ENCODE measurements around the gene VENTX. TPM values are rescaled to one million over a fixed set of nuclear protein-coding genes. Genes with fewer than 3 reads are reported as not detected.

VENTX gene
- total RNA-seq, 1 donor from 2014 or later: 1.2 TPM

DNA sequence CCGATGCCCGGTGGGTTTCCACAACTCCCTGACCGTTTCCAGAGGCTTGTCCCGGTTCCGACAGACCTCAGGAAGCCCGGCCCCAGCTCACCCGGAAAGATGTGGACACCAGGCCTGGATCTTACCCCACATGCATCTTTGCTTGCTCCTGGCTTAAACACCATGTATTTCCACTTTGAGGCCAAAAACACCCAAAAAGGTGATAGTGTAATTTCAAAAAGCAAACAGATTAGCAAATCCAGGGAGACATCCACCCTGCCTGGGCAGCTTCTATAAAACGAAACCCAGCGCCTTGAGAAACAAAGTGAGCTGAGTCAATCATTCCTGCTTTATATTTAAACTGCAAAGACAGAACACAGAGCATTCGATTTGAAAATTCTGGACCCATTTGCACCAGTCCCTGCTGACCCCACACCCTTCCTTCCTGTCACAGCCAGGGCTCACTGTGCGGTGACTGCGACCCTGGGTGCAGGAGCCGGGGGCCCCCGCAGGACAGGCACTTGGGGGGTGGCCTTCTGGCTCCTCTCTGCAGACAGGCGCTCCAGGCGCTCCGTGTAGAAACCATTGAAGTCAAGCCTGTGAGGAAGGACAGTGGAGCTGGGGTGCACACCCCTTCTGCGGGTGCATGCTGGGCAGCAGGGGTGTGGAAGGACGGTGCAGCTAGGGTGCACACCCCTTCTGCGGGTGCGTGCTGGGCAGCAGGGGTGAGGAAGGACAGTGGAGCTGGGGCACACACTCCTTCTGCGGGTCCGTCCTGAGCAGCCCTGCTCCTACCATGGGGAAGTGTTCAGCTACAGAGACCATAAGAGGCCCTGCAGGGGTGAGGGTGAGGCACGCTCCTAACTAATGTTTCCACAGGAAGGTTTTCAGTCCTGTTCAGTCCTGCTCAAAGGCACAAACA is 41.9 kb downstream of the VENTX start:
- Mint-ChIP-seq H3K9me3 (ENCODE audit: low read depth) (no peaks in the 10 kb centered on the region), H3K4me1 (ENCODE audit: low read depth) (peaks cover 24% of the 10 kb centered on the region), H3K27ac (no peak overlapping the region), H3K4me3 (ENCODE audit: low read depth) (no peak overlapping the region), H3K36me3 (ENCODE audit: insufficient read depth) (peaks cover 4% of the 10 kb centered on the region), H3K27me3 (no peaks in the 10 kb centered on the region)
- DNase-seq (ENCODE audit: low spot score, unreplicated experiment): no peak
- TF ChIP-seq, protein P1, sequence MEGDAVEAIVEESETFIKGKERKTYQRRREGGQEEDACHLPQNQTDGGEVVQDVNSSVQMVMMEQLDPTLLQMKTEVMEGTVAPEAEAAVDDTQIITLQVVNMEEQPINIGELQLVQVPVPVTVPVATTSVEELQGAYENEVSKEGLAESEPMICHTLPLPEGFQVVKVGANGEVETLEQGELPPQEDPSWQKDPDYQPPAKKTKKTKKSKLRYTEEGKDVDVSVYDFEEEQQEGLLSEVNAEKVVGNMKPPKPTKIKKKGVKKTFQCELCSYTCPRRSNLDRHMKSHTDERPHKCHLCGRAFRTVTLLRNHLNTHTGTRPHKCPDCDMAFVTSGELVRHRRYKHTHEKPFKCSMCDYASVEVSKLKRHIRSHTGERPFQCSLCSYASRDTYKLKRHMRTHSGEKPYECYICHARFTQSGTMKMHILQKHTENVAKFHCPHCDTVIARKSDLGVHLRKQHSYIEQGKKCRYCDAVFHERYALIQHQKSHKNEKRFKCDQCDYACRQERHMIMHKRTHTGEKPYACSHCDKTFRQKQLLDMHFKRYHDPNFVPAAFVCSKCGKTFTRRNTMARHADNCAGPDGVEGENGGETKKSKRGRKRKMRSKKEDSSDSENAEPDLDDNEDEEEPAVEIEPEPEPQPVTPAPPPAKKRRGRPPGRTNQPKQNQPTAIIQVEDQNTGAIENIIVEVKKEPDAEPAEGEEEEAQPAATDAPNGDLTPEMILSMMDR (IDR thresholded peaks at IDR 0.05; ENCODE audit: unreplicated experiment): no peak

DNA sequence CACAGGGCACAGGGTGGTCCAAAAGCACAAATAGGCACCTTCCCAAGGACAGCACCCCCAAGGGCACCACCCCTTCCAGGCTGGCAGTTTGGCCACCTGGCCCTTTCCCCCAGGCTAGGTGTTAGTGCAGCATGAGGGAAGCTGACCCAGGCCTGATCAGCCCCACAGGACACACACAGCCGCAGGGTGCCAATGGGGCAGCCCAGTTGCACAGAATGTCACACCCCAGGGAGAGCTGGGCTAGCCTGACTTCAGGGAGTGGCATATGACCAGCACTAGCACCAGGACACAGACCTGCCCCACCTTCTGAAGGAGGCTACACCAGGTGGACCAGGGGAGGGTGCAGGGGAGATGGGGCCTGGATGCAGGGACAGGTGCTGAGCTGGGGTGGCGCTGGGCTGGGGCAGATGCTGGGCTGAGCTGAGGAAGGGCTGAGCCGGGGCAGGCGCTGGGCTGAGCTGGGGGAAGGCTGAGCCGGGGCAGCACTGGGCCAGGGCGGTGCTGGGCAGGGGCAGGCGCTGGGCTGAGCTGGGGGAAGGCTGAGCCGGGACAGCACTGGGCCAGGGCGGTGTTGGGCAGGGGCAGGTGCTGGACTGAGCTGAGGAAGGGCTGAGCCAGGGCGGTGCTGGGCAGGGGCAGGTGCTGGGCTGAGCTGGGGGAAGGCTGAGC is 42.9 kb downstream of the VENTX start:
- no peak for DNase-seq (ENCODE audit: low spot score, unreplicated experiment)
- peaks cover 7% of the 10 kb centered on the region for H3K36me3 Mint-ChIP-seq (ENCODE audit: insufficient read depth)
- H3K27me3 Mint-ChIP-seq: no peaks in the 10 kb centered on the region
- H3K4me1 Mint-ChIP-seq (ENCODE audit: low read depth): peaks cover 24% of the 10 kb centered on the region
- H3K4me3 Mint-ChIP-seq (ENCODE audit: low read depth): no peak overlapping the region
- no peak overlapping the region for H3K27ac Mint-ChIP-seq
- TF ChIP-seq, protein P1 (IDR thresholded peaks at IDR 0.05; ENCODE audit: unreplicated experiment): no peak
- no peaks in the 10 kb centered on the region for H3K9me3 Mint-ChIP-seq (ENCODE audit: low read depth)

DNA sequence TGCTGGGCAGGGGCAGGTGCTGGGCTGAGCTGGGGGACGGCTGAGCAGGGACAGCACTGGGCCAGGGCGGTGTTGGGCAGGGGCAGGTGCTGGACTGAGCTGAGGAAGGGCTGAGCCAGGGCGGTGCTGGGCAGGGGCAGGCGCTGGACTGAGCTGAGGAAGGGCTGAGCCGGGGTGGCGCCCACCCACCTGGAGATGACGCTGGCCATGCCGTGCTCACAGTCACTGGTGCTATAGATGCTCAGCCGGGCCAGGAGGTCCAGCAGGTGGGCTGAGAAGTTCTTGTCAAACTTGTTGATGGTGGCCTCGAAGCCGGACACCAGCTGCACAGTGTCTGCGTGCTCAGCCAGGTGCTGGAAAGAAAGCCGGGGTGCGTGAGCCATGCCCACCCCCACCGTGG is 43.4 kb downstream of the VENTX start:
- peaks cover 13% of the 10 kb centered on the region for H3K36me3 Mint-ChIP-seq (ENCODE audit: insufficient read depth)
- no peaks in the 10 kb centered on the region for H3K27me3 Mint-ChIP-seq
- DNase-seq (ENCODE audit: low spot score, unreplicated experiment): no peak
- H3K9me3 Mint-ChIP-seq (ENCODE audit: low read depth): no peaks in the 10 kb centered on the region
- H3K4me3 Mint-ChIP-seq (ENCODE audit: low read depth): no peak overlapping the region
- peaks cover 21% of the 10 kb centered on the region for H3K4me1 Mint-ChIP-seq (ENCODE audit: low read depth)
- no peak overlapping the region for H3K27ac Mint-ChIP-seq
- TF ChIP-seq, protein P1 (IDR thresholded peaks at IDR 0.05; ENCODE audit: unreplicated experiment): no peak

DNA sequence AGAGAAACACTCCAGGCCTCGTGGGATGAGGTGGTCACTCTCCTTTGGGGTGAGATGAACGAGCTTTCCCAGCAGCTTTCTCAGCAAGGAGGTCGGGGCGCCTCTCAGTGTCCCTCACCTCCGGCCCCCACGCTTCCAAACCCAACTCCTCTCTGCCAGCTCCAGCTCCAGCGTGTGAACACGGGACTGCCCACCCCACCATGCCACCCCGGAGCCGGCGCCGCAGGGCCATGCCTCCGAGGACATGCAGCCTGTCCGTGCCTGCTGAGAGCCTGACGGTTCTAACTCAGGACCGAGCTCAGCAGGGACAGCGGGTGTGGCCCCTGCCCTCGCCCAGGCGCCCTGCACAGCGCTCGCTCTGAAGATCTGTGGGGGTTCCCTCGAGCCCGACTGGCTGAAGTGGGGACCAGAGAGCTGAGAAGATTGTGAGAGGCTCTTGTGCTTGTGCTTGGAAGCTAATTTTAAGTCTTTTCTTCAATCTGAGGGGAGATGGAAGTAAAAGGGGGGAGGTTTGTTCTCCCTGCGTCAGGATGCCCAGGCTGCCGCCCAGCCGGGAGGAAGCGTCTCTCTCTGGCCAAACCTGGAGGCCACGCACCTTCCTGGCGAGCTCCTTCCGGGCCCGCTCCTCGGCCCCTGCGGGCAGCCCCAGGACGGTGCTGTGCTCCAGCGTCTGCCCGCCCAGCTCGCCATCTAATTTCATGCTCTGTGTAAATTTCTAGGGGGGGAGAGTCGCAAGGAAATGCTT is 44.1 kb downstream of the VENTX start:
- Mint-ChIP-seq H3K4me3 (ENCODE audit: low read depth) (no peak overlapping the region), H3K9me3 (ENCODE audit: low read depth) (no peaks in the 10 kb centered on the region), H3K36me3 (ENCODE audit: insufficient read depth) (peaks cover 19% of the 10 kb centered on the region), H3K27ac (no peak overlapping the region), H3K4me1 (ENCODE audit: low read depth) (peaks cover 21% of the 10 kb centered on the region), H3K27me3 (no peaks in the 10 kb centered on the region)
- TF ChIP-seq, protein P1 (IDR thresholded peaks at IDR 0.05; ENCODE audit: unreplicated experiment): no peak
- DNase-seq (ENCODE audit: low spot score, unreplicated experiment): no peak

DNA sequence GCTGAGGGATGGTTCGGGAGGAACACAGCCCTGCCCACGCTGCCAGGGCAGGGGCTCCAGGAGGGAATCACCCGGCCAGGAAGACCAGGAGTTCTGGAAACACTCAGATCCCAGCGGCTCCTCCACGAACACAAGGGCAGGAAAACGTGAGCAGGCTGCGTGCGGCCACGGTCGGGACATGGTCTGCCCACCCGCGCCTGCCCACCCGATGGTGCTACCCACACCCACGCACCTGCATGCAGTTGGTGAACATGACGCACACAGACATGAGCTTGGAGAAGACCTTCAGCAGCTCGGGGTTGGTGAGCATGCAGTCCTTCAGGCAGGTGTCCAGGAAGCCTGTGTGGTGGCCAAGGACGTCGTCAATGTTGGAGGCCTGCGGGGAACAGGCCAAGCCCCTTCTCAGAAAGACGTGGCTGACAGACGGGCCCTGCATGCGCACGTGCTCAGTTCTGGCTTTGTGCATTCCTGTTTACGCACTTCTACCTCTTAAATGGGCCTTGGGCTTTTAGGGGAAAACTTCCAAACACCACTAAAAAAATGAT is 45.3 kb downstream of the VENTX start:
- TF ChIP-seq, protein P1 (IDR thresholded peaks at IDR 0.05; ENCODE audit: unreplicated experiment): no peak
- peaks cover 15% of the 10 kb centered on the region for H3K4me1 Mint-ChIP-seq (ENCODE audit: low read depth)
- H3K4me3 Mint-ChIP-seq (ENCODE audit: low read depth): no peak overlapping the region
- H3K9me3 Mint-ChIP-seq (ENCODE audit: low read depth): no peaks in the 10 kb centered on the region
- DNase-seq (ENCODE audit: low spot score, unreplicated experiment): no peak
- H3K27me3 Mint-ChIP-seq: no peaks in the 10 kb centered on the region
- H3K36me3 Mint-ChIP-seq (ENCODE audit: insufficient read depth): peaks cover 25% of the 10 kb centered on the region
- no peak overlapping the region for H3K27ac Mint-ChIP-seq
